ENCODE measurements around the gene C12orf76.

The C12orf76 gene

GRCh38 chr12:109993091-109993490 lies 55.2 kb downstream of the C12orf76 start:
- H3K9me2 ChIP-seq (replicated peaks; ENCODE audit: insufficient read depth, low read length) = no peaks in the 10 kb centered on the region
- H3K4me1 ChIP-seq (ENCODE audit: low read length) = 0 out of 2 replicates have a peak, but pooled peaks cover 8% of the 10 kb centered on the region
- no peaks in the 10 kb centered on the region for H3K9me3 ChIP-seq (replicated peaks; ENCODE audit: insufficient read depth, low read length)
- H2AFZ ChIP-seq (ENCODE audit: low read length) = no peak overlapping the region
- TF ChIP-seq, protein P1, sequence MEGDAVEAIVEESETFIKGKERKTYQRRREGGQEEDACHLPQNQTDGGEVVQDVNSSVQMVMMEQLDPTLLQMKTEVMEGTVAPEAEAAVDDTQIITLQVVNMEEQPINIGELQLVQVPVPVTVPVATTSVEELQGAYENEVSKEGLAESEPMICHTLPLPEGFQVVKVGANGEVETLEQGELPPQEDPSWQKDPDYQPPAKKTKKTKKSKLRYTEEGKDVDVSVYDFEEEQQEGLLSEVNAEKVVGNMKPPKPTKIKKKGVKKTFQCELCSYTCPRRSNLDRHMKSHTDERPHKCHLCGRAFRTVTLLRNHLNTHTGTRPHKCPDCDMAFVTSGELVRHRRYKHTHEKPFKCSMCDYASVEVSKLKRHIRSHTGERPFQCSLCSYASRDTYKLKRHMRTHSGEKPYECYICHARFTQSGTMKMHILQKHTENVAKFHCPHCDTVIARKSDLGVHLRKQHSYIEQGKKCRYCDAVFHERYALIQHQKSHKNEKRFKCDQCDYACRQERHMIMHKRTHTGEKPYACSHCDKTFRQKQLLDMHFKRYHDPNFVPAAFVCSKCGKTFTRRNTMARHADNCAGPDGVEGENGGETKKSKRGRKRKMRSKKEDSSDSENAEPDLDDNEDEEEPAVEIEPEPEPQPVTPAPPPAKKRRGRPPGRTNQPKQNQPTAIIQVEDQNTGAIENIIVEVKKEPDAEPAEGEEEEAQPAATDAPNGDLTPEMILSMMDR (IDR thresholded peaks at IDR 0.05; ENCODE audit: low read length) = no peak
- TF ChIP-seq EZH2phosphoT487 (IDR thresholded peaks at IDR 0.05; ENCODE audit: low read length) (no peak), EZH2 (optimal IDR thresholded peaks at IDR 0.05; ENCODE audit: low read depth, low read length) (no peak)
- H3K36me3 ChIP-seq (replicated peaks; ENCODE audit: insufficient read depth, low read length) = no peaks in the 10 kb centered on the region
- no peak overlapping the region for H3K4me2 ChIP-seq (ENCODE audit: low read depth, low read length)
- H3K4me3 ChIP-seq (ENCODE audit: low read length) = no peak overlapping the region
- no peaks in the 10 kb centered on the region for H3K27me3 ChIP-seq (replicated peaks; ENCODE audit: insufficient read depth, low read length)
- DNase-seq = no peak
- H3K9ac ChIP-seq (ENCODE audit: low read length) = no peak overlapping the region
- peaks cover 64% of the 10 kb centered on the region for H3K79me2 ChIP-seq (ENCODE audit: low read length)
- peaks cover 16% of the 10 kb centered on the region; the same call in 1 of the 2 replicates for H3F3A ChIP-seq (ENCODE audit: insufficient read depth, low read length)
- H4K20me1 ChIP-seq (ENCODE audit: insufficient read depth, low read length) = no peaks in the 10 kb centered on the region
- H3K27ac ChIP-seq (ENCODE audit: low read length) = no peak overlapping the region

DNA sequence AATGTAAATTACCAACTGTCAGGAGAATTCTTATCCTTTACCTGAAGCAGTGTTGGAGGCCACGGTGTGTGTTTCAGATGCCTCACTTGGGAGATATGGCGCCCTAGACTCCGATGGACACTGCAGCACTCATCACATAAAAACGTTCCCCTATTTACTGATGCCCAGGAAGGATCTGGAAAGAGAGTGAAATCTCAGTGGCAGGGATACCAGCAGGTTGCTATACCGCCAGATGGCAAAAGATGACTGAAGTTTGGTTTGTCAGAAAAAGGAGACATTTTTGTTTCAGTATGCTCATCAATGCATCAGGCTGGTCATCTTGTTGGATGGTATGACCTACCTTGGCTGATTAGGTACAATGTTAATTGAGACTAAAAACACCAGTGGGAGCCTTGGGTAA lies 56.7 kb downstream of the C12orf76 start:
- H4K20me1 ChIP-seq (ENCODE audit: insufficient read depth, low read length) = no peaks in the 10 kb centered on the region
- H3K4me3 ChIP-seq (ENCODE audit: low read length) = no peak overlapping the region
- no peak for DNase-seq
- peaks cover 64% of the 10 kb centered on the region for H3K79me2 ChIP-seq (ENCODE audit: low read length)
- no peak overlapping the region for H3K9ac ChIP-seq (ENCODE audit: low read length)
- H2AFZ ChIP-seq (ENCODE audit: low read length) = no peak overlapping the region
- no peaks in the 10 kb centered on the region for H3K9me2 ChIP-seq (replicated peaks; ENCODE audit: insufficient read depth, low read length)
- H3K27me3 ChIP-seq (replicated peaks; ENCODE audit: insufficient read depth, low read length) = no peaks in the 10 kb centered on the region
- peaks cover 16% of the 10 kb centered on the region; the same call in 1 of the 2 replicates for H3F3A ChIP-seq (ENCODE audit: insufficient read depth, low read length)
- H3K4me2 ChIP-seq (ENCODE audit: low read depth, low read length) = no peak overlapping the region
- TF ChIP-seq EZH2 (optimal IDR thresholded peaks at IDR 0.05; ENCODE audit: low read depth, low read length) = no peak
- TF ChIP-seq EZH2phosphoT487 (IDR thresholded peaks at IDR 0.05; ENCODE audit: low read length) = no peak
- TF ChIP-seq, protein P1 (IDR thresholded peaks at IDR 0.05; ENCODE audit: low read length) = no peak
- H3K4me1 ChIP-seq (ENCODE audit: low read length) = 0 out of 2 replicates have a peak, but pooled peaks cover 8% of the 10 kb centered on the region
- H3K27ac ChIP-seq (ENCODE audit: low read length) = no peak overlapping the region
- H3K9me3 ChIP-seq (replicated peaks; ENCODE audit: insufficient read depth, low read length) = no peaks in the 10 kb centered on the region
- H3K36me3 ChIP-seq (replicated peaks; ENCODE audit: insufficient read depth, low read length) = no peaks in the 10 kb centered on the region
